ENCODE measurements around the gene CPN1.

GRCh38 chr10:100038561-100039071 is 43.1 kb downstream of the CPN1 start:
- peak in 1 of 6 experiments; percentile 2 for TF ChIP-seq CTCF (IDR thresholded peaks at IDR 0.05)
- TF ChIP-seq POLR2A (IDR thresholded peaks at IDR 0.05) = peak in 1 of 2 donors; percentile 20
